HTERT RPE-1 (cell line): ENCODE measurements around the gene C1orf232.

Experiments used
- in situ Hi-C: fragments of 300-500 bp; cut with MboI; formaldehyde crosslinking; loops from 4 replicates; pipeline ENCODE4 v1.14.3; 2020; ENCODE audit warnings: low sequenced_read_pairs

Gene C1orf232

DNA sequence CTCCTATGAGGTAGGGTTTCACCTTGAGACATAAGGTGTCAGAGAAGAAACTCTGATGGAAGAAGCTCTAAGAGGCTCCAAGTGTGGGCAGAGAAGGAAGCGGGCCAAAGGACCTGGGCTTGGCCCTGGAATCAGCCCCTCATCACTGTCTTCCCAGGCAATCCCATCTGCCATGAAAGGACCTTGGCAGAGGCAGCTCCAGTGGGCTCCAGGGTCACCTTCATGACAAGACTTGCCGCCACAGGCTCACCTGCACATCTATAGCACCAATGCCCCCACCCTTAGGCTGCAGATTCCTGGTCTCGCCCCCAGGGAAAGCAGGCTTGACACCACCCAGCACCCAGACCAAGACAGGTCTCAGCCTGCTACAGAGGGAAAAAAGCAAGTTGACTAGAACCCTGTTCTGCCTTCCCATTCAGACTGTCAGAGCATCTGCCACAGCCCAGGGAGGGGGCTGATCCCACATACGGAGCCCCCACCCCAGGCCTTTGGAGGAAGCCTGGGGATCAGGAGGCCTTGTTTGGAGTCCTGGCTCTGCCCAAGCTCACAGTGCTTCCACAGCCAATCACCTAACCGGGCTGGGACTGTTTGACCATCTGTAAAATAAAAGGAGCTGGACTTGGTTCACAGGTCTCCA lies 10.4 kb downstream of the C1orf232 start:
- in situ Hi-C loops = no loop called here

DNA sequence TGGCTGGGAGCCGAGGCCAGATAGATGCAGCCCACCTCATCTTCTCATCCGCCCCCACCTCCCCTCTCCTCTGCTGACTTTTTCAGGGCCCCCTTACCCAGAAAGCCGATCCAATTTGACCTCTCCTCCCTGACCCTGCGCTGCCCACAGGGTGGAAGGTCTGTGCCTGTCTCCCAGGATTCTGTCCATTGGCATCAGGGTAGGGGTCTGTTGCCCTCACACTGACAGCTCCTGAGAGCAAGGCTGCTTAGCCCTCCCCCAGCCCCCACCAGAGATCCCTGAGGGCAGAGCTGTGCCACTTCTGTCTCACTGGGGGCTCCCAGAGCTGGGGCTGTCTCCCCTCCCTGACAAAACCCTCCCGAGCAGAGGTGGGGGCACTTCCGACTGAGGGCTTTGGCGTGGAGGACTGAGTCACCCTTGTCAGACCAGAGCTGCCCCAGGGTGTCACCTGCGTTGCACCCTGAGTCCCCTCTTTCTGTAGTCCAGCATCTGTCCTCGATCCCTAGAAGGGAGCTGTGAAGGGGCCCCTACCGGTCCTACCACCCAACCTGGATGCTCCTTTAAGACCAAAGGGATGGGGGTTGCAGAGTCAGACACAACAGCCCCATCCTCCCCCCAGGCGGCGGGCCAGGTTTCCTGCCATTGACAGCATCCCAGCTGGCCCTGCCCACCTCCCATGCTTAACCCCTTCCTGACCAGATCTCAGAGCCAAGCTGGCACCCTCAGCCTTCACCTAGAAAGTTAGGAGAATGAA lies 12.3 kb downstream of the C1orf232 start:
- in situ Hi-C loops = no loop called here

DNA sequence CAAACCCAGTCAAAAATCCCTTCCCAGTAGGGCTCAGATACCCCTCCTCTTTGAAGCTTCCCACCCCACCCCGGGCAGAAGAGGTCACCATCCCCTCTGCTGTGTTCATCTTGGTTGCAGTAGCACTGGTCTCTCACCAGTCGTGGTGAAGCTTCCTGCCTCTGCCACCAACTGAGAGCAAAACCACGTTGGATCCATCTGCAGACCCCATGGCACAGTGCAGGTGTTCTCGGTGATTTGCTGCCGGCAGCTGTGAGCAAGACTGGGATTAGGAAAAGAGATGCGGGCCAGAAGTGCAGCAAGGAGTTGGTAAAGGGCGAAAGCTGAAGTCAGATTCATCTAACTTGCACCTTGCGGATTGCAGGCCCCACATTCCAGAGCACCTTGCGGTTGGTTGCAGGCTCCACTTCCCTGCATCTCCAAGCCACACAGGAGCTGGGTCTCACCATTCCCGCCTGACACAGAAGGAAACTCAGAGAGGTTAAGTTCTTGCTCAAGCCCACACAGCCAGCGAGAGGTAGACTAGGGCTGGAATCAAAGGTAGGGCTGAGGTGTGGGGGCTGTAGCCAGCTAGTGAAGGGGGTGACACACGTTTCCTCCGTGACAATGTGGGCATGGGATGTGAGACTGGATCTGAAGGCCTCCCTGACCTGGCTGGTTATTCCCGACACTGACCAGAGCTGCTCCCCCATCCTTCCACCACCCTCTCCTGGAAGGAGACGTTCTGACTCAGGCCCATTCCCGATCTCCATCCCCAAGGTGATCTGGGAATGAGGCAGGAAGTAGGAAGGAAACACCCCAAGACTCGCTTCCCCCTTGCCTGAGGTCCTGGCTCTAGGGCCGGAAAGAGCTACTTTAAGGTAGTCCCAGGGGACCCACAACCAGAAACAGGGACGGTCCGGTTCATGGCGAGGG lies 13.1 kb downstream of the C1orf232 start:
- in situ Hi-C loops = no loop called here

DNA sequence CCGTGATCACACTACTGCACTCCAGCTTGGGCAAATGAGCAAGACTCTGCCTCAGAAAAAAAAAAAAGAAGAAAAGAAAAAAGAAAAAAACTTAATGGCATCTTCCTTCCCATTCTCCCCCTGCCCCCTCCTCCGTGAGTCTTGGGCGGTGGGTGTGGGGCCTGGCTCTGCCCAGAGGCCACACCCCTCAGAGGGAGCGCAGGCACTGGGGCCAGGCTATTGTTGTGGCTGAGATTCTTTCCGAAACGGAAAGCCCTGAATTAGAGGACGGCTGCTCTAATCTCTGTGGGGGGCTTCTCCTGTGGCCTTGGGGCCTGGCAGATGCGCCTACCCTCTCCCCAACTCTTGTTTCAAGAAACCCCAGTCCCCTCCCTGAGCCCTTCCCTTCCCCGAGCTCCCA lies 14.0 kb downstream of the C1orf232 start:
- in situ Hi-C loops = no loop called here

DNA sequence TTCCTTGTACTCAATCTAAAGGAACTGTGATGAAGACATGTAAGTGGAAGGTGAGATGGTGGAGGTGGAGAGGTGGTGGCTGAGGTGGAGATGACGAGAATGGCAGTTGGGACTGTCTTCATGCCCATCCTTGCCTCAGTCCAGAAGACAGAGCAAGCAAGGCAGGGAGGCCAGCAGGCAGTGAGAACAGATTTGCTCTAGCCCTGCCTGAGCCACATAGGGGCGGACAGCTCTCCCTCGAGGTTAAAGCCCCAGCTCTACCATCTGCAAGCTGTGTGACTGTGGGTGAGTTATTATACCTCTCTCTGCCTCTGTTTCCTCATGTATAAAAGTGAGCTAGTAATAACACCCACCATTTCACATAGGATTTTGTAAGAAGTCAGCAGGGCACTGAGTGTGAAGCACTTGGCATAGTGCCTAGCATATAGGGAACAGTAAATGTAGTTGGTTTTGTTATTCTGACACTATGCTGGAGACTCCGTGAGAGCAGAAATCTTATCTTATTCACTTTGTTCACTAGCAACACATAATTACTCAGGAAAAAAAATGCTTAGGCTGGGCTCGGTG lies 14.7 kb downstream of the C1orf232 start:
- in situ Hi-C loops = no loop called here

DNA sequence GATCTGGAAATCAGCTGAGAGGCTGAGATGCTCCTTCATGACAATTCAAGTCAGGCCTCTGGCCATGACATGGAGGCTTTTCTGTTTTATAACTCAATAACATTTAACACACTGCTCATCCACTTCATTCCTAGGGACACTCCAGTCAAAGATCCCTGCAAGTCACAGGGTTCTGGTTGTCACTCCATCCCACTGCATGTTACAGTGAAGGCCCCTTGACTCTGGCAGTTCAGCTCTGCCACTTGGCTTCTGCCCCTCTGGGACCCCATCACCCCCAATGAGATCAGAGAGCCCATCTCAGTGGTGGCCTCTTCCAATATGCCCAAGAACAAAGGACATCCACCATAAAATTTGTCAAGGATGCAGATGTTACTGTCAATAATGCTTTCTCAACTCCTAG lies 19.9 kb downstream of the C1orf232 start:
- in situ Hi-C loops = no loop called here

DNA sequence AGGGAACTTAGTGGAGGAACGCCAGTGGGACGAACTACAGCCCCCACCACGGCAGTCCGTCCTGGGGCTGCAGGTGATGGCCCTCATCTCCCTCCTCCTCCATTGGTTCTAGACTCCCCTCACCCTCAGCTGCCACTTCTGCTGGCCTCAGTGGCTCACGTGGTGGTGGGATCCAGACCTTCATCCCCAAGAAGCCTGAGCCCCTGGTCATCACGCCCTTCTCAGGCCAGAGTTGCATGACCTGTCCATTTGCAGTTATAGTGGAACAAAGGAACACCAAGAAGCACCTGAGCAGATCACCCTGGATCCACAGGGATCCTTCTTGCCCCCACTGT lies 22.8 kb downstream of the C1orf232 start:
- in situ Hi-C loops = no loop called here

DNA sequence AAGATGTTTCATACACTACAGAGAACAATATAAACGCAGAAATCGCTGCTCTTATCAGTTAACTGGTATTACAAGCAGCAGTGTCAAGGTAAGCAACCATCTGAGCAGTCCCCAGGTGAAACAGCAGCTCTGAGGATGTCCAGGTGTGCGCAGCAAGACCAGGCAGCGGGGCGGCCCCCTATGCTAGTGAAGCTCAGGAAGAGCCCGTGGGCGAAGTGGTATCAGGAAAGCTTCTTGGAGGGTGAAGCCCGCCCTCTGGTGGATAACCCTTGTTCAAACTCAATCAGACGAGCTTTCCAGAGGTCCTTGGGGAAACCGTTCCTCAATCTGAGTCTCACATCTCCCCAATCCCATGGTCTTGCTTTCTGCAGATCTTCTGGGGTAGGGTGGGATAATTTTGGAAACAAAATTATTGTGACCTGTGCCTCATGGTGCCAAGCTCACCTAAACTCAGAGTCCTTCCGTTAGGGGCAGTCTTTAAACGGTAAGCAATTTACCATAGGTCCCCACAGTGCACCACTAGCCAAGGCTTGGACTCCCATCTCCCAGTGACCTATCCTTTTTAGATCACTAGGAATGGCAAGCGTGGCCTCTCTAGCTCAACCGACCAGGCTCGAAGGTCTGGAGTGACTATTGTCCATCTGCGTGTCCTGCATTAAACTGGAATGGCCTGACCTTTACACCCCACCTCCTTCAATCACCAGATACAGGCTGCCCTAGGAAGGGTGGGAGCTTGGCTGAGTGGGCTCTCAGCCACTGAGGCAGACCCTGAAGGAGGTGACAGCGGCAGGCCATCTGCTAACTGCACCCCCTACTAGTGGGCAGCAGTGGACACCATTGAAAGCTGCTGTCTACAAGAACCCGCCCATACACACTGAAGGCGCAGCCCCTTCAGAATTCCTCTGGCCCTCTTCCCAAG lies 23.5 kb downstream of the C1orf232 start:
- in situ Hi-C loops = no loop called here

DNA sequence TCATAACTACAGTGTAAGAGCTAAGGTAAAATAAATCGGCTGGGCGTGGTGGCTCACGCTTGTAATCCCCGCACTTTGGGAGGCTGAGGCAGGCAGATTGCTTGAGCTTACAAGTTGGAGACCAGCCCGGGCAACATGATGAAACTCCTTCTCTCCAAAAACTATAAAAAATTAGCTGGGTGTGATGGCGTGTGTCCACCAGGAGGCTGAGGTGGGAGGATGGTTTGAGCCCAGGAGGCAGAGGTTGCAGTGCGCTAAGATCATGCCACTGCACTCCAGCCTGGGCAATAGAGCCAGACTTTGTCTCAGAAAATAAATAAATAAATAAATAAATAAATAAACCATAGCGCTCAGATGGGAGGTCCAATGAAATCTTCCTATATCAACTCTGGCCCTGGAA lies 26.6 kb downstream of the C1orf232 start:
- in situ Hi-C loops = no loop called here

DNA sequence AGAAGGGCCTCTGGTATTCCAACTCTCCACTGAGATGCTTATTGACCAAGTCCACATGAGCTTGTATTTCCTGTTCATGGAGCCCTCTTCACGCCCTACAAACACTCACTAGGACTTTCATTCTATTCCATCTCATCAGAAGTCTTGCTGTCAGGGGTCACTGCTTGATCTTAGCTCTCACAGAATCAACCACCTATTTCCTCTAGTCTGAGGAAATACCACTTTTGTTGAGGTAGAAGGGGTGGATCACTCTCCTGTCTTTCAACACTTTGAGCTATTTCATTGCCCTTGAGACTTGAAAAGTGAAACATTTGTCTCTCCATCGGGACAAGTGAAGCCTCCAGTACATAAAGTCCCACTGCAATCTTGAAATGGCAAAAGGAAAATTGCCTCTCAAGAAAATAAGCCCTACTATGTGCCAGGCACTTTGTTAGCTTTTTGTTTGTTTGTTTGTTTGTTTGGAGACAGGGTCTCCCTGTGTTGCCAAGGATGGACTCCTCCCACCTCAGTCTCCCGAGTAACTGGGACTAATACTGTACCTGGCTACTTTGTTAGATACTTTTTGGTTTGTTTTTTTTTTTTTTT lies 29.7 kb downstream of the C1orf232 start:
- in situ Hi-C loops = no loop called here

DNA sequence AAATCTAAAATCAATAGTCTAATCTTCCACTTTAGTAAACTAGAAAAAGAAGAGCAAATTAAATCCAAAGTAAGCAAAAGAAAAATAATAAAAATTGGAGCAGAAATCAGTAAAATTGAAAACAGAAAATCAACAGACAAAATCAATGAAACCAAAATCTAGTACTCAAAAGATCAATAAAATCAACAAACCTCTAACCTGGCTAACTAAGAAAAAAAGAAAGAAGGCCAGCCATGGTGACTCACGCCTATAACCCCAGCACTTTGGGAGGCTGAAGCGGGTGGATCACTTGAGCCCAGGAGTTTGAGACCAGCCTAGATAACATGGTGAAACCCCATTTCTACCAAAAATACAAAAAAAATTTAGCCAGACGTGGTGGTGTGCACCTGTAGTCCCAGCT lies 34.3 kb downstream of the C1orf232 start:
- in situ Hi-C loops = no loop called here

DNA sequence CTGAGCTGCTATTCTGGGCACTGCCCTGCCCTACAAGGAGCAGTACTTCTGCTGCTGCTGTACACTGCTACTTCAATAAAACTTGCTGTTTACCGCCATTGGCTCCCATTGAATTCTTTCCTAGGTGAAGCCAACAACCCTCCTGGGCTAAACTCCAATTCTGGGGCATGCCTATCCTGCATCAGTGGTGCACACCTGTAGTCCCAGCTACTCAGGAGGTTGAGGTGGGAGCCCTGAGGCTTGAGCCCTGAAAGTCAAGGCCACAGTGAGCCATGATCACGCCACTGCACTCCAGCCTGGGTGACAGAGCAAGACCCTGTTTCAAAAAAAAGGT lies 36.0 kb downstream of the C1orf232 start:
- in situ Hi-C loops = no loop called here

DNA sequence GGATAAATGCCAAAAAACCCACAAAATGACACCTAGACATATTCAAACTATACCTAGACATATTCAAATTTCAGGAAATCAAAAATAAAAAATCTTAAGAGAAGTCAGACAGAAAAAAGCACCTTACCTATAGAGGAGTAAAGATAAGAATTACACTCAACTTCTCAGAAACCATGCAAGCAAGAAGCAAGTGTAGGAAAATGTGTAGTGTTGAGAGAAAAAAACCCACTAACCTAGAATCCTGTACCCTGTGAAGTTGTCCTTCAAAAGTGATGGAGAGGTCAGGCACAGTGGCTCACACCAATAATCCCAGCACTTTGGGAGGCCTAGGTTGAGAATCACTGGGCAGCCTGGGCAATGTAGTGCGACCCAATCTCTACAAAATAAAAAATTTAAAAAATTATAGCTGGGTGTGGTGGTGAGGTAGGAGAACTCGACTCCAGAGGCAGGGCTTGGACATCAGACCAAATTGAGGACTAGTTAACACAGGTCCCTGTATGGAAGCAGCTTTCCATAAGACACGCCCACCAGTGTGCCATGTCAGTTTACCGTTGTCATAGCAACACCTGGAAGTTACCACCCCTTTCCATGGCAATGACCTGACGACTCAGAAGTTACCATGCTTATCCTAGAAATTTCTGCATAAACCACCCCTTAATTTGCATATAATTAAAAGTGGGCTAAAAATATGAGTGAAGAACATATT lies 36.5 kb downstream of the C1orf232 start:
- in situ Hi-C loops = no loop called here

DNA sequence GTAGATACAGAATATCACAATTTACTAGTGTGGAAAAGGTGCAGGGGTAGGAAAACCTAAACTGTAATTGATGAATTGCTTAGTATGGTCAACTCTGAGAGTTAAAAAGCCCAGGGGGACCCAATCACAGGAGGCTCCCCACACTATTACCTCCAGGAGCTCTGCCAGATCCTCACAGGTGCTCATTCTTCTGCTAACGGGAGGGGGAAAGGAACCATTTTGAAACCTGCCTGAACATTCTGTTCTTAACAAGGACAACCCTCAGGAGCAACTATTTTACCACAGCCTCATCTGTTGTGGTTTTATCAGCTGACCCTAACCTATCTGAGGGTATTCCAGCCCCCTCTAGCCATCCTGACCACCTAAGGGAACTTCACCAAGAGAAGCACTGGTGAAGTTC lies 38.1 kb downstream of the C1orf232 start:
- in situ Hi-C loops = no loop called here

DNA sequence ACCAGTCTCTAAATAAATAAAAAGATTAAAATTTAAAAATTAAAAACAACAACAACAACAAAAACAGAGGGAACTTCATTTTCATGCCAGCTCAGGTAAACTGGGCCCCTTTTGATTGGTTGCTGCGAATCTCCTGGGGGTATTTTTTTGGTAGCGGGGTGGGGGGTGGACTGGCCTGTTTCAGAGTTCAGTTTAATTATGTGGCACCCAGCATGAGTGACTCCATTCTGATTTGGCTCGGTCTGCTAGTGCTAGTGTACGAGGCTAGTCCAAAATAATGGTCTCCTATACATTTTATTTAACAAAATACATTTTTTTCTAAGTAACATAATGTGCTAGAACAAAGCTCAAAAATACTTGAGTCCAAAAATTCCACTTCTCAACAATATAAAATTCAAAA lies 39.0 kb downstream of the C1orf232 start:
- in situ Hi-C loops = no loop called here

DNA sequence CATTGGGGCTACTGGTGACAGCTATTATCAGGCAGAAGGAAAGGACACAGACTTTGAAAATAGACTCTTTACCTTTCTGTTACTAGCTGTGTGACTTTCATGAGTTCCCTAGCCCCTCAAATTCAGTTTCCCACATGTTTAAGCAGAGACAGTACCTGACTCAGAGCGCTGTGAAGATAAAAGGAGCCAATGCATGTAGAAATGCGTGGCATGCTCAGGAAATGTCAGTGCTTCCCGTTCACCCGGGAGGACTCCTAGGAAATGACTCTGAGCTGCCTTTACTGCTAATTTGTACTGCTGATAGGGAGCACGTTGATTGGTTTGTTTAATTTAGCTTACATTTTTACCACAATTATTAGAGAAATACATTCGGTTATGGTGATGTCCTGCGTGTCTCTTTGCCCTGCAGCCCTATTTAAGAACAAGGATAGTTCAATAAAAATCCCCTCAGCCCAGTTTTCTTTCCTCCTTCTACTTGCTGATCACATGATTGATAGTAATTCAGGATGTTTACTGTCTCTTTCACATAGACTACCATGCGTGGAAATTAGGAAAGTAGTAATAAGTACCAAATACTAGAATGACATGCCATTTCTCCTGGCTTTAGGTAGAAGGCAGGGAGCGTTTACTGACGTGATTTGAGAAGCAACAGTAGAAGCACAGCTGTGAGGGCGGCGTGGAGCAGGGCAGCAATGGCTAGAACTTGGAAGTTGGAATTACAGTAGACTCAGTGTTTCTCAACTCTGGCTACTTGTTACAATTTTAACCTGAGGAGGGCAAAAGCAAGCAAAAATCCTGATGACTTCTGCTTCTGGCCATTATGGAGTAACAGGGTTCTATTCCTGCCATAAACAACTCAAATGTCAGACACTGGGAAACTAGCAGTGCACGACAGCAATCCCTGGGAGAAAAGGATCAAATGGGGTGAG lies 41.3 kb downstream of the C1orf232 start:
- in situ Hi-C loops = no loop called here

DNA sequence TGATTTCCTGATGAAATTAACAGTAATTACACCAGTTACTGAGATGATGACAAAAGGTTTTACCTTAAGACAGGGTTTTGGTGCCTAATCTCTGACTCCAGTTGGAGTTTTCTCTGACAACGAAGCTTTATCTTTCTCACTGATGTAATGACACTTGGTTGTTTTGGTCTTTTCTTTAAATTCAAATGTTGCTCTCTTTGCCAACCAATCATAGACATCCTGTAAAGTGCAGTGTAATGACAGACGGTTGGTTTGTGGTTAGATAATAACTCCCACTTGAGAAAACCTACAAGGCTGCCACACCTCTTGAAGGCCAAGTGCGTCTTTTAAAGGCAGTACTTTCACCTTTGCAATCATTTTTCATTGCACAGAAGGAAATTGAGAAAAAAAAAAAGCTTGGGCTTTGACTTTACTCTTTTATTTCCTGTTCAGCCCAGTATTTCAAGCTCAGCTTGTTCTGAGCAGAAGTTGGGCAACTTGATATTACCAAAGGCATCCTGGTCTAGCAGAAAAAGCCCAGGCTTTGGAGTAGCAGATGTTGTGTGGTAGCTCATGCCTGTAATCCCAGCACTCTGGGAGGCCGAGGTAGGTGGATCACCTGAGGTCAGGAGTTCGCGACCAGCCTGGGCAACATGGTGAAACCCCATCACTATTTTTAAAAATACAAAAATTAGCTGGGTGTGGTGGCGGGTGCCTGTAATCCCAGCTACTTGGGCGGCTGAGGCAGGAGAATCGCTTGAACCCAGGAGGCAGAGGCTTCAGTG lies 42.3 kb downstream of the C1orf232 start:
- in situ Hi-C loops = no loop called here

DNA sequence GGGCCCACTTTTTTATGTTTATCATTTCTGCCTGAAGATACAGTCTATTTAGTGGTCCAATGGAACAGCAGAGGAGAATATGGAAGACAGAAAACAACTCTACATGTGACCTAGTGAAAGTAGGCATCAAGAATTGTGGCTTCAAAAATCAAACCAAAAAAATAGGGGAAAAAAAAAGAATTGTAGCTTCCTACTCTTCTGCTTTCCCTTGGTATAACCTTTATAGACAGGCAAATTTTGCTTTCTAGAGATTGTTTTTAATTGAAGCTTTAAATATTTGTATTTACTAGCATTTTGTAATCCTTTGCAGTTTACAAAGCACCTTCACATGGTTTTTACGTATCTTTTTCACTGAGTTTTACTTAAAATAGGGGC lies 42.8 kb downstream of the C1orf232 start:
- in situ Hi-C loops = no loop called here
